Endothelial cell of umbilical vein (primary cell): ENCODE data around the gene C6orf141.

ENCODE experiments used
- CTCF ChIP-seq, 2 donors: IDR thresholded peaks; 1 replicate in 1 of 2; 2 replicates in 1 of 2; pipeline ENCODE4 v1.5.1; 2011; ENCODE audit warnings: low read length in 2 of 2, mild to moderate bottlenecking in 2 of 2, moderate library complexity in 2 of 2, control low read depth in 1 of 2, inconsistent platforms in 1 of 2, low read depth in 1 of 2; ENCODE audit not compliant: insufficient read depth in 1 of 2; ENCODE audit errors: extremely low read depth in 1 of 2
- EZH2 ChIP-seq: IDR thresholded peaks from 2 replicates; pipeline ENCODE4 v1.6.1; 2012; ENCODE audit warnings: borderline replicate concordance, low read depth, mild to moderate bottlenecking, moderate library complexity, low read length, inconsistent platforms; ENCODE audit not compliant: severe bottlenecking
- FOS ChIP-seq: IDR thresholded peaks from 2 replicates; pipeline ENCODE4 v1.6.1; 2011; ENCODE audit warnings: mild to moderate bottlenecking, low read length, moderate library complexity, borderline replicate concordance; ENCODE audit not compliant: insufficient read depth
- JUN ChIP-seq: IDR thresholded peaks from 2 replicates; pipeline ENCODE4 v1.6.1; 2011; ENCODE audit warnings: borderline replicate concordance, low read depth; ENCODE audit not compliant: insufficient read length, insufficient read depth
- POLR2A ChIP-seq: IDR thresholded peaks from 2 replicates; pipeline ENCODE4 v1.6.1; 2012; ENCODE audit warnings: low read depth, mild to moderate bottlenecking, control low read depth, low read length
- POLR2AphosphoS5 ChIP-seq: IDR thresholded peaks from 2 replicates; pipeline ENCODE4 v1.6.1; 2012; ENCODE audit warnings: low read depth, mild to moderate bottlenecking, control low read depth, low read length, moderate library complexity; ENCODE audit not compliant: insufficient read depth
- TF ChIP-seq, protein P1 (sequence below): IDR thresholded peaks from 2 replicates; pipeline ENCODE4 v1.6.1; 2011; ENCODE audit not compliant: insufficient read depth, insufficient read length

DNA sequence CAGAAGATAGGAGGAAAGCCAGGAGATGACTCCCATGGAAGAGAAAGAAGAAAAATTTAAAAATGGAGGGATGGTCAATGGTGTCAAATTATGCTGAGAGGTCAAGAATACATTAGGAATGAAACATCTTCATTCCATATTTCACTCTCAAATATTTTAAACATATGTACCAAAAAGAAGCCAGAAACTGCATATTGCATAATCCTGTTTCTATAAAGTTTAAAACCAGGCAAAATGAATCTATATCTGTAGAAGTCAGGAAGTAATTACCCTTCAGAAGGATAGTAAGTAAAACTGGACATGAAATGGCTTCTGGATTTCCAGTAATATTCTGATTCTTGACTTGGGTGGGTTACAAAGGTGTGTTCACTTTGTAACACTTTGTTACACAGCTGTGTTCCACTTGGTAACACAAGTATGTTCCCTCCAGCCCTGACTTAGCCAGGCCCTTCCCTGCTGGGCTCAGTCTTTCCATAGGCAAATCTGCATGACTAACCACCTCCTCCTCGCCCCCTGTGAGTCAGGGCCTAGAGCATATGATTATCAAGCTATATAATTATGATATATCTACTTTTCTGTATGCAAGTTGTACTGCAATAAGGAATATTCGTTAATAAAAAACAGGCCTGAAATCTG lies 20.2 kb upstream of the C6orf141 start:
- TF ChIP-seq EZH2 (no peak), POLR2A (no peak), CTCF (IDR thresholded peaks at IDR 0.05; ENCODE audit: extremely low read depth in 1 of 2, insufficient read depth in 1 of 2, low read depth in 1 of 2, low read length in 2 of 2) (no peak), POLR2AphosphoS5 (no peak), FOS (no peak), JUN (no peak)
- TF ChIP-seq, protein P1, sequence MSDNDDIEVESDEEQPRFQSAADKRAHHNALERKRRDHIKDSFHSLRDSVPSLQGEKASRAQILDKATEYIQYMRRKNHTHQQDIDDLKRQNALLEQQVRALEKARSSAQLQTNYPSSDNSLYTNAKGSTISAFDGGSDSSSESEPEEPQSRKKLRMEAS, result no peak
